Measurements from ENCODE around the gene PSTPIP1.

PSTPIP1 gene

GRCh38 chr15:77057685-77058084 is 62.8 kb downstream of the PSTPIP1 start:
- WGBS (ENCODE audit: extremely low coverage, insufficient coverage, low lambda C conversion rate): 100% methylated on average over 1 of the region's 4 CpGs
- H3K36me3 ChIP-seq (ENCODE audit: control insufficient read depth, insufficient read depth, low read length): no peaks in the 10 kb centered on the region
- H3K79me2 ChIP-seq (ENCODE audit: control insufficient read depth, insufficient read depth, low read length): peaks cover 4% of the 10 kb centered on the region
- no peak overlapping the region for H2BK5ac ChIP-seq (ENCODE audit: low read length)
- H3K4ac ChIP-seq (ENCODE audit: low read depth, low read length): no peak overlapping the region
- H4K5ac ChIP-seq (ENCODE audit: low read length): no peak overlapping the region
- H3K4me3 ChIP-seq (ENCODE audit: low read length): no peak overlapping the region
- H3K18ac ChIP-seq (ENCODE audit: low read length): no peak overlapping the region
- no peak overlapping the region for H2BK120ac ChIP-seq (ENCODE audit: low read depth, low read length)
- H3K79me1 ChIP-seq (ENCODE audit: low read length): peaks cover 6% of the 10 kb centered on the region
- no peak overlapping the region for H2BK15ac ChIP-seq (replicated peaks; ENCODE audit: low read depth)
- no peaks in the 10 kb centered on the region for H3K27me3 ChIP-seq (ENCODE audit: insufficient read depth, low read length, poor library complexity)
- no peak overlapping the region for H3K9ac ChIP-seq (ENCODE audit: low read length)
- H3K4me2 ChIP-seq (ENCODE audit: low read length): no peak overlapping the region
- H3K4me1 ChIP-seq (ENCODE audit: control insufficient read depth, low read depth, low read length): no peaks in the 10 kb centered on the region
- no peak overlapping the region for H2AK5ac ChIP-seq (ENCODE audit: low read length)
- DNase-seq: no peak
- H4K8ac ChIP-seq (ENCODE audit: low read depth, low read length): no peak overlapping the region
- H3K23ac ChIP-seq (ENCODE audit: low read length): no peak overlapping the region
- no peak overlapping the region for H3K56ac ChIP-seq (ENCODE audit: low read length)
- H3K27ac ChIP-seq (ENCODE audit: low read depth, low read length): no peak overlapping the region

- Histone ChIP-seq H3K27ac (ENCODE audit: low read depth, low read length) (no peak overlapping the region), H2AK5ac (ENCODE audit: low read length) (no peak overlapping the region), H3K18ac (ENCODE audit: low read length) (no peak overlapping the region), H3K4ac (ENCODE audit: low read depth, low read length) (no peak overlapping the region), H3K4me3 (ENCODE audit: low read length) (no peak overlapping the region), H2BK5ac (ENCODE audit: low read length) (no peak overlapping the region), H3K79me2 (ENCODE audit: control insufficient read depth, insufficient read depth, low read length) (peaks cover 4% of the 10 kb centered on the region), H2BK15ac (replicated peaks; ENCODE audit: low read depth) (no peak overlapping the region), H3K36me3 (ENCODE audit: control insufficient read depth, insufficient read depth, low read length) (no peaks in the 10 kb centered on the region), H4K8ac (ENCODE audit: low read depth, low read length) (no peak overlapping the region), H3K9ac (ENCODE audit: low read length) (no peak overlapping the region), H3K23ac (ENCODE audit: low read length) (no peak overlapping the region), H3K79me1 (ENCODE audit: low read length) (peaks cover 6% of the 10 kb centered on the region), H3K56ac (ENCODE audit: low read length) (no peak overlapping the region), H2BK120ac (ENCODE audit: low read depth, low read length) (no peak overlapping the region), H3K4me1 (ENCODE audit: control insufficient read depth, low read depth, low read length) (no peaks in the 10 kb centered on the region), H3K4me2 (ENCODE audit: low read length) (no peak overlapping the region), H3K27me3 (ENCODE audit: insufficient read depth, low read length, poor library complexity) (no peaks in the 10 kb centered on the region), H4K5ac (ENCODE audit: low read length) (no peak overlapping the region)
- no CpG with 5 or more reads among the region's 4 CpGs for WGBS (ENCODE audit: extremely low coverage, insufficient coverage, low lambda C conversion rate)
- DNase-seq: no peak
Measured at GRCh38 chr15:77058468-77058867, 63.5 kb downstream of the PSTPIP1 start.

- H3K79me1 ChIP-seq (ENCODE audit: low read length): peaks cover 8% of the 10 kb centered on the region
- no peak overlapping the region for H3K18ac ChIP-seq (ENCODE audit: low read length)
- no peak overlapping the region for H2BK120ac ChIP-seq (ENCODE audit: low read depth, low read length)
- no peak overlapping the region for H4K8ac ChIP-seq (ENCODE audit: low read depth, low read length)
- no peak overlapping the region for H2AK5ac ChIP-seq (ENCODE audit: low read length)
- no peak overlapping the region for H3K4me2 ChIP-seq (ENCODE audit: low read length)
- no peak overlapping the region for H2BK5ac ChIP-seq (ENCODE audit: low read length)
- no peaks in the 10 kb centered on the region for H3K4me1 ChIP-seq (ENCODE audit: control insufficient read depth, low read depth, low read length)
- no peak overlapping the region for H3K23ac ChIP-seq (ENCODE audit: low read length)
- no peak overlapping the region for H3K56ac ChIP-seq (ENCODE audit: low read length)
- no peak for DNase-seq
- no CpG with 5 or more reads among the region's 2 CpGs for WGBS (ENCODE audit: extremely low coverage, insufficient coverage, low lambda C conversion rate)
- no peak overlapping the region for H3K27ac ChIP-seq (ENCODE audit: low read depth, low read length)
- no peak overlapping the region for H3K4ac ChIP-seq (ENCODE audit: low read depth, low read length)
- H3K9ac ChIP-seq (ENCODE audit: low read length): no peak overlapping the region
- peaks cover 4% of the 10 kb centered on the region for H3K79me2 ChIP-seq (ENCODE audit: control insufficient read depth, insufficient read depth, low read length)
- H3K27me3 ChIP-seq (ENCODE audit: insufficient read depth, low read length, poor library complexity): no peaks in the 10 kb centered on the region
- H2BK15ac ChIP-seq (replicated peaks; ENCODE audit: low read depth): no peak overlapping the region
- no peak overlapping the region for H3K4me3 ChIP-seq (ENCODE audit: low read length)
- no peaks in the 10 kb centered on the region for H3K36me3 ChIP-seq (ENCODE audit: control insufficient read depth, insufficient read depth, low read length)
- no peak overlapping the region for H4K5ac ChIP-seq (ENCODE audit: low read length)
Measured at GRCh38 chr15:77059786-77060361, 64.9 kb downstream of the PSTPIP1 start.

- H3K56ac ChIP-seq (ENCODE audit: low read length): no peak overlapping the region
- no peaks in the 10 kb centered on the region for H3K27me3 ChIP-seq (ENCODE audit: insufficient read depth, low read length, poor library complexity)
- no peak for DNase-seq
- H2BK120ac ChIP-seq (ENCODE audit: low read depth, low read length): no peak overlapping the region
- no peak overlapping the region for H2BK15ac ChIP-seq (replicated peaks; ENCODE audit: low read depth)
- no peak overlapping the region for H3K27ac ChIP-seq (ENCODE audit: low read depth, low read length)
- no peaks in the 10 kb centered on the region for H3K36me3 ChIP-seq (ENCODE audit: control insufficient read depth, insufficient read depth, low read length)
- H3K9ac ChIP-seq (ENCODE audit: low read length): no peak overlapping the region
- no peak overlapping the region for H4K8ac ChIP-seq (ENCODE audit: low read depth, low read length)
- H3K79me1 ChIP-seq (ENCODE audit: low read length): peaks cover 8% of the 10 kb centered on the region
- no peak overlapping the region for H3K23ac ChIP-seq (ENCODE audit: low read length)
- no peak overlapping the region for H2BK5ac ChIP-seq (ENCODE audit: low read length)
- no peaks in the 10 kb centered on the region for H3K4me1 ChIP-seq (ENCODE audit: control insufficient read depth, low read depth, low read length)
- H2AK5ac ChIP-seq (ENCODE audit: low read length): no peak overlapping the region
- H3K4ac ChIP-seq (ENCODE audit: low read depth, low read length): no peak overlapping the region
- H3K4me2 ChIP-seq (ENCODE audit: low read length): no peak overlapping the region
- no peak overlapping the region for H3K18ac ChIP-seq (ENCODE audit: low read length)
- H3K79me2 ChIP-seq (ENCODE audit: control insufficient read depth, insufficient read depth, low read length): peaks cover 4% of the 10 kb centered on the region
- no peak overlapping the region for H3K4me3 ChIP-seq (ENCODE audit: low read length)
- H4K5ac ChIP-seq (ENCODE audit: low read length): no peak overlapping the region
Measured at GRCh38 chr15:77060546-77060945, 65.6 kb downstream of the PSTPIP1 start.

GRCh38 chr15:77063249-77063648 is 68.3 kb downstream of the PSTPIP1 start:
- H3K4me1 ChIP-seq (ENCODE audit: control insufficient read depth, low read depth, low read length): no peaks in the 10 kb centered on the region
- H3K23ac ChIP-seq (ENCODE audit: low read length): no peak overlapping the region
- H3K79me1 ChIP-seq (ENCODE audit: low read length): peaks cover 12% of the 10 kb centered on the region
- H4K8ac ChIP-seq (ENCODE audit: low read depth, low read length): no peak overlapping the region
- no peak overlapping the region for H2BK120ac ChIP-seq (ENCODE audit: low read depth, low read length)
- H4K5ac ChIP-seq (ENCODE audit: low read length): no peak overlapping the region
- peaks cover 9% of the 10 kb centered on the region for H3K79me2 ChIP-seq (ENCODE audit: control insufficient read depth, insufficient read depth, low read length)
- H3K27me3 ChIP-seq (ENCODE audit: insufficient read depth, low read length, poor library complexity): no peaks in the 10 kb centered on the region
- H2AK5ac ChIP-seq (ENCODE audit: low read length): no peak overlapping the region
- no peak overlapping the region for H3K9ac ChIP-seq (ENCODE audit: low read length)
- H3K4me2 ChIP-seq (ENCODE audit: low read length): no peak overlapping the region
- no peak overlapping the region for H3K4me3 ChIP-seq (ENCODE audit: low read length)
- H2BK5ac ChIP-seq (ENCODE audit: low read length): no peak overlapping the region
- no peak overlapping the region for H3K27ac ChIP-seq (ENCODE audit: low read depth, low read length)
- no peak overlapping the region for H3K18ac ChIP-seq (ENCODE audit: low read length)
- H3K36me3 ChIP-seq (ENCODE audit: control insufficient read depth, insufficient read depth, low read length): no peaks in the 10 kb centered on the region
- DNase-seq: no peak
- no peak overlapping the region for H3K56ac ChIP-seq (ENCODE audit: low read length)
- no peak overlapping the region for H3K4ac ChIP-seq (ENCODE audit: low read depth, low read length)
- H2BK15ac ChIP-seq (replicated peaks; ENCODE audit: low read depth): no peak overlapping the region

GRCh38 chr15:77064063-77064462 is 69.1 kb downstream of the PSTPIP1 start:
- no peak overlapping the region for H3K4me3 ChIP-seq (ENCODE audit: low read length)
- DNase-seq: no peak
- H3K4ac ChIP-seq (ENCODE audit: low read depth, low read length): no peak overlapping the region
- H2AK5ac ChIP-seq (ENCODE audit: low read length): no peak overlapping the region
- no peak overlapping the region for H3K27ac ChIP-seq (ENCODE audit: low read depth, low read length)
- no peak overlapping the region for H3K4me2 ChIP-seq (ENCODE audit: low read length)
- no peak overlapping the region for H3K23ac ChIP-seq (ENCODE audit: low read length)
- H2BK5ac ChIP-seq (ENCODE audit: low read length): no peak overlapping the region
- H3K56ac ChIP-seq (ENCODE audit: low read length): no peak overlapping the region
- no peaks in the 10 kb centered on the region for H3K36me3 ChIP-seq (ENCODE audit: control insufficient read depth, insufficient read depth, low read length)
- H3K9ac ChIP-seq (ENCODE audit: low read length): no peak overlapping the region
- peaks cover 12% of the 10 kb centered on the region for H3K79me2 ChIP-seq (ENCODE audit: control insufficient read depth, insufficient read depth, low read length)
- no peak overlapping the region for H2BK15ac ChIP-seq (replicated peaks; ENCODE audit: low read depth)
- WGBS (ENCODE audit: extremely low coverage, insufficient coverage, low lambda C conversion rate): no CpG with 5 or more reads among the region's 2 CpGs
- no peak overlapping the region for H4K8ac ChIP-seq (ENCODE audit: low read depth, low read length)
- H3K79me1 ChIP-seq (ENCODE audit: low read length): peaks cover 12% of the 10 kb centered on the region
- no peak overlapping the region for H4K5ac ChIP-seq (ENCODE audit: low read length)
- H3K18ac ChIP-seq (ENCODE audit: low read length): no peak overlapping the region
- H2BK120ac ChIP-seq (ENCODE audit: low read depth, low read length): no peak overlapping the region
- no peaks in the 10 kb centered on the region for H3K4me1 ChIP-seq (ENCODE audit: control insufficient read depth, low read depth, low read length)
- H3K27me3 ChIP-seq (ENCODE audit: insufficient read depth, low read length, poor library complexity): no peaks in the 10 kb centered on the region

All from mesendoderm (in vitro differentiated cells).